Smooth muscle cell (in vitro differentiated cells): ENCODE results near the gene VCX. TPM values are rescaled to one million over a fixed set of nuclear protein-coding genes. Genes with fewer than 3 reads are reported as not detected.

Experiments used
- DNase-seq: peaks from one replicate; lab custom pipeline; 2025; ENCODE audit not compliant: unreplicated experiment; lab: John Stamatoyannopoulos, UW
- H2AFZ ChIP-seq: fragments of 200-600 bp; sonication (generic); 2 replicates; pipeline ENCODE4 v1.6.0; 2016; ENCODE audit warnings: antibody characterized with exemption, low read depth, mild to moderate bottlenecking
- H3F3A ChIP-seq: fragments of 200-600 bp; sonication (generic); 2 replicates; pipeline ENCODE4 v1.6.0; 2017; ENCODE audit warnings: antibody characterized with exemption, low read depth
- H3K27ac ChIP-seq: fragments of 200-600 bp; sonication (generic); 2 replicates; pipeline ENCODE4 v1.5.1; 2016; ENCODE audit warnings: low read depth, mild to moderate bottlenecking
- H3K27me3 ChIP-seq: fragments of 200-600 bp; sonication (generic); 2 replicates; pipeline ENCODE4 v1.6.1; 2016; ENCODE audit warnings: low read depth, mild to moderate bottlenecking
- H3K36me3 ChIP-seq: fragments of 200-600 bp; sonication (generic); 2 replicates; pipeline ENCODE4 v1.5.1; 2016; ENCODE audit warnings: low read depth
- H3K4me1 ChIP-seq: fragments of 200-600 bp; sonication (generic); 2 replicates; pipeline ENCODE4 v1.5.1; 2016; ENCODE audit warnings: low read depth
- H3K4me2 ChIP-seq: fragments of 200-600 bp; sonication (generic); 2 replicates; pipeline ENCODE4 v1.6.0; 2016; ENCODE audit warnings: mild to moderate bottlenecking
- H3K4me3 ChIP-seq: fragments of 200-600 bp; sonication (generic); 2 replicates; pipeline ENCODE4 v1.5.1; 2016; ENCODE audit warnings: mild to moderate bottlenecking
- H3K79me2 ChIP-seq: fragments of 200-600 bp; sonication (generic); 2 replicates; pipeline ENCODE4 v1.6.0; 2016; ENCODE audit warnings: low read depth, mild to moderate bottlenecking
- H3K9ac ChIP-seq: fragments of 200-600 bp; sonication (generic); 2 replicates; pipeline ENCODE4 v1.6.0; 2016; ENCODE audit warnings: low read depth
- H3K9me3 ChIP-seq: fragments of 200-600 bp; sonication (generic); replicated peaks from 2 replicates; pipeline ENCODE4 v1.5.1; 2016; ENCODE audit warnings: low read depth
- H4K20me1 ChIP-seq: fragments of 200-600 bp; sonication (generic); 2 replicates; pipeline ENCODE4 v1.6.0; 2016; ENCODE audit warnings: low read depth
- CTCF ChIP-seq: fragments of 200-600 bp; sonication (generic); IDR thresholded peaks from 2 replicates; pipeline ENCODE4 v1.5.1; 2017; ENCODE audit warnings: borderline replicate concordance, mild to moderate bottlenecking, antibody characterized with exemption; ENCODE audit not compliant: insufficient read depth, poor library complexity, severe bottlenecking
- WGBS: methylation state at CpG from one replicate; pipeline ENCODE4 v1.1.7; 2016; ENCODE audit warnings: low lambda C conversion rate; 5-methylcytosine and 5-hydroxymethylcytosine counted together
- polyA plus RNA-seq: library from polyadenylated mRNA; unstranded; fragments of >200 nt; fragmentation: Nextera tagmentation; extraction: Ambion mirVana; gene quantifications from 2 replicates; pipeline ENCODE4 v1.2.1, GENCODE V29; 2016
- total RNA-seq: library from RNA; depleted of rRNA; stranded (reverse); fragments of >200 nt; gene quantifications from 2 replicates; pipeline ENCODE4 v1.2.3, GENCODE V29; 2014

The VCX gene
- total and polyA plus RNA-seq, 2 experiments from 2014 or later = 0.67 TPM; not detected in 1

- Histone ChIP-seq H3K27me3 (no peaks in the 10 kb centered on the region), H3K79me2 (no peaks in the 10 kb centered on the region), H3K9ac (no peak overlapping the region), H3K36me3 (no peaks in the 10 kb centered on the region), H3K4me2 (no peak overlapping the region), H3K4me1 (no peaks in the 10 kb centered on the region), H4K20me1 (no peaks in the 10 kb centered on the region), H3F3A (no peaks in the 10 kb centered on the region), H3K4me3 (no peak overlapping the region), H3K27ac (no peak overlapping the region), H2AFZ (no peak overlapping the region), H3K9me3 (no peaks in the 10 kb centered on the region)
- TF ChIP-seq CTCF = no peak
- 74% methylated on average over 9 of the region's 9 CpGs for WGBS
- no peak for DNase-seq
Measured at GRCh38 chrX:7891928-7892327, 49.0 kb downstream of the VCX start.

Other genes with a start within 250 kb of the VCX start
- gene PNPLA4, start 84.2 kb downstream of the VCX start, total RNA-seq = 21.6 and 24.1 TPM in 2 replicates
- gene PNPLA4, start 84.2 kb downstream of the VCX start, polyA plus RNA-seq = 20.1 and 27.8 TPM in 2 replicates